ENCODE results near the gene PDPK1.
"Not testable (repeated sequence)": the region's sequence is repeated elsewhere in the genome, so short reads cannot be mapped to it uniquely, and the experiment has no call there.

PDPK1 gene

DNA sequence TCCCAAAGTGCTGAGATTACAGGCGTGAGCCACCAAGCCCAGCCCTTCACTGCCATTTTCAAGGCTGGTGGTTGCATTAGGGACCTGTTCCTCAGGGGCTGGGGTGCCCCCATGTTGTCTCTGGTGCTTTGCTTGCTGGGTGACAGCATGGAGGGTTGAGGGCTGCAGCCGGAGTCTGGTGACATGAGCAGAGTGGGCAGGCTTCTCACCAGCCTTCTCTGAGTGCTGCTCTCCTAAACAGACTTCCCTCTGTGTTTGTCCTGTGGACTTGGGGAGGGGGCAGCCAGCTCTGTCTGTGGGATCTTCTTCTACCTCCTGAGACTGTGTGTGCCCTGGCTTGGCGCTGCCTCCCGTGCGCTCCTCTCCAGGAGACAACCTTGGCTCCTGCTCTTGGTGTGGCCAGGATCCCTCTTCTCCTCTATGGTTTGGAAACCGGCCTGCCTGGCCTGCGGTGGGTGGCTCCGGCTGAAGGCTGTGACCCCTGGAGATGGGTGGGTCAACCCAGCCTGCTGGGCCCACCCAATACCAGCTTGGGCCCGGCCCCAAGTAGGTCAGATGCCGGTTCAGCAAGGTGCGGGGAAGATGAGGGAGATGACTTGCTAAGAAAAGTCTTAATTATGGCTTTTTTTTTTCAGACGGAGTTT is 72.1 kb downstream of the PDPK1 start:
- DNase-seq (ENCODE audit: low read depth in 2 of 2, low spot score in 1 of 2) = no peak

DNA sequence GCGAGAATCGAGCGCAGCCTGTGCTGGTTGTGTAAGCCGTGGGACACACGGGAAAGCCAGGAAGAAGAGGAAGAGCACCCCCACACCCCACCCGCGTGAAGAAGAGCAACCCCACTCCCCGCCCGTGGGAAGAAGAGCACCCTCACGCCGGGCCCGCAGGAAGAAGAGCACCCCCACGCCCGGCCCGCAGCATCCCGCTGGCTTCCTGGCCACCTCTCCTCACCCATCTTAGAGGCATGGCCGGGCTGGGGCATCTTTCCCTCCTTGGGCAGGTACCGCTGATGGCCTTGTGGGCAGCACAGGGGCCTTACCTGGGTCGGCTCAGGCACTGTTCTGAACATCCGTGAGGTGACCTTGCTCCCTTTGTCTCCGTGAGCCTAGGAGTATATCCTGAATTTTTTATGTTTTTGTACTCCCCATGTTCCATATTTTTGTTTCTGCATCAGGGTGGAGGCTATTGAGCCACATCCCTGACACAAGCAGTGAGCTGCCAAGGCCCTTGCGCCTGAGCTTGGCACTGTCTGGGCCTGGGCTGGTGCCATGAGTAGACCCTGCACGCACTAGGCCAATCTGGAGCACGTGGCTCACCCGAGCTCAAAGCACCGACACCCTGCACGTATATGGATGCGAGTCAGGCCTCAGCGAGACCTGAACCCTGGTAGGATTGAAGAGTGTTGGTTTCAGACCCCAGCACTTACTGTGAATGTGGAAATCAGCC is 73.1 kb downstream of the PDPK1 start:
- DNase-seq (ENCODE audit: low read depth in 2 of 2, low spot score in 1 of 2) = no peak

DNA sequence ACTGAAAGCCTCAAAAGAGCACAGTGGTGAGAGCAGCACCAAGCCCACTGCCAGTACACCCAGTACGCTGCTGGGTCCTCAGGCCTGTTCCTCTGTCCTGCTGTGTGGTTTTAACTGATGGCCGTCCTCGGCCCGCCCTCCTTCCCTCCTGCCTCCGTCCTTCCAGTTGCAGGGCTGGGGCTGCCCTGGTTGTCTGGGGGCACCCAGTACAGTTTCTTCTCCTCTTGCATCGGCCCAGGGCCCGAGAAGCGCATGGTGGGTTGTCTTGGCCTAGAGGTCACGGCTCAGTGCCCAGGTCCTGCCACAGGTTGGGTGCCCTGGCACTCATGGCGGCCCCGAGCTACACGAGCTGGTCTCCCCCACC is 73.7 kb downstream of the PDPK1 start:
- no peak for DNase-seq (ENCODE audit: low read depth in 2 of 2, low spot score in 1 of 2)

DNA sequence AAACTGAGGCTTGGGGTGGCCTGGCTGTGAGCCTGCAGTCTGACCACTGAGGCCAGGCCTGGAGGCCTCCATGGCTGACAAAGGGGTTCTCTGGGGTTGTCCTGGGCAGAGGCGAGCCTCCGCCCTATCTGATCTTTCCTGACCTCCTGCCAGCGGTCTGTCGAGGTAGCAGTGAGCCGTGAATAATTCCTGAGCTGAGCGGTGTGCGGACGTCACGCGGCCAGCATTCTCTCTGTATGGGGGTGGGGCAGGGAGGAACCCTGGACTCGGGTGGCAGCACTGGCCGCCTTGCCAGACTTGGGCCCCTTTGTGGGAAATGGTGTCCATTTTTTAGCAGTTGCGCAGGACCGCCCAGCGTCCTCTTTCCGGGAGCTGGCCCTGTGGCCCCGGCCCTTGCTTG is 74.1 kb downstream of the PDPK1 start:
- DNase-seq (ENCODE audit: low read depth in 2 of 2, low spot score in 1 of 2) = not testable (repeated sequence)

DNA sequence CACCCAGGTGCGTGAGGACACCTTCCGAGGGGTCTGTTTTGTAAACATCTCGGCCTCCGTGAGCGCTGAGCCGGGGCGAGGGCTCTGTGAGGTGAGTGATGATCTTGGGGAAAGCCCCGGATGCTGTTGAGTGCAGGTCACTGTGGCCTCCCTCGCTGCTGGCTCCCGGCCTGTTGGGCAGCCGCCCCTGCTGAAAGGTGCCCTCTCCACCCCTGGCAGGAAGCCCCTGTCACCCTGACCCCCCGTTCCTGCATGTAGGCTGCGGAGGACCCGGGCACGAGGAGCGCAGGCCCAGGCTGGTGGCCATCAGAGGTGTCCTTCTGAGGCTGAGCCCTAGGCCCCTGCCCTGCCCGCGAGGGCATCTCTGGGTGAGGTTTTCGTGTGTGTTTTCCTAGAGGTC is 75.4 kb downstream of the PDPK1 start:
- not testable (repeated sequence) for DNase-seq (ENCODE audit: low read depth in 2 of 2, low spot score in 1 of 2)

DNA sequence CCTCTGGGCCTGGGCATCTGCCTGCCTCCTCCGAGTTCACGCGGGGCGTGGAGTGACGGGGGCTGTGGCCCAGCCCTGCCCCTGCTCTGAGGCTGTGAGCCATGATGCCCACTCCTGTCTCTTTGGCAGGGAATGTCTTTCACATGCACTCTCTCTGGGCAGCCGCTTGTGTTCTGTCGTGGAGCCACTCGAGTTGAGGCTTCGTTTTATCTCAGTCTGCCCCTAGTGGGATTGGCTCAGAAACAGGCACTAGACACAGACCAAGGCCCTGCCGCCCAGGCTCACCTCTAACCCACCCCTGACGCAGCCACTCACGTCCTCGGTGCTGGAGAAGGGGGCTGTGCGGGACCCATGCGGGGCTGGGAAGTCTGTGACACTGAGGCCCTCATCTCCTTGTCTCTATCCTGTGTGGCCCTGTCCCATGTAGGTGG is 77.0 kb downstream of the PDPK1 start:
- no peak for DNase-seq (ENCODE audit: low read depth in 2 of 2, low spot score in 1 of 2)

DNA sequence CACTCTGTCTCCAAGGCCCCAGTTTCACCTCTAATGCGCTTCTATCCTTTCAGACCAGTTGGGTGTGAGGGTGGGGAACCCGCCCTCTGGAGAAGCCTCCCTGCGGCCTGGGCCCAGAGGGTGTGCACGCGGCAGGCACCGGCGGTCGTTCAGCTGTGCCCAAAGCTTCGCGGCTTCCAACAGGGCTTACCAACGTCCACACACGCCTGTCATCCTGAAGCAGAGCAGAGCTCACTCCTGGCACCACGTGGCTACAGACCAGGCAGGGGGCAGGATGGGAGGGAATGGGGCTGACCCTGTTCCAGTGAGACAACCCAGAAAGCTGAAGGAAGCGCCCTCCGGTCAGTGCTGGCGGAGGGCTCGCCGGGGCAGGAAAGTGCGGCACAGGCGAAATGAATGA is 81.1 kb downstream of the PDPK1 start:
- not testable (repeated sequence) for DNase-seq (ENCODE audit: low read depth in 2 of 2, low spot score in 1 of 2)

DNA sequence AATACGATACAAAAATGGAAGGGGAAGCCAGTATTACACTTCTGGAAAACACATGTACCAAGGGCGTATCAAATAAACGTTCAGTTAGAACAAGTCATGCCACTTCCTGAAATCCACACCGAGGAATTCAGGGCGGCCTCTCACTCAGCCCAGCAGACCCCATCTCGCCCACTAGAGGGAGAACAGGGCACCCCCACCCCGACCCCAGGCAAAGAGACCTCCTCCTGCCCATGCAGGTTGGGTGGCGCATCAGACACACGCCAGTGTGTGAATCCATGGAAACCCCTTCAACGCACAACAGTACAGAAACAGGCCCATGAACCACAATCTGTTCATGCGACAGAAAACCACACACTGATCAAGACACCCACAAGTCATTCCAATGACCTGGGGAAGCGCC is 81.8 kb downstream of the PDPK1 start:
- DNase-seq (ENCODE audit: low read depth in 2 of 2, low spot score in 1 of 2) = not testable (repeated sequence)

DNA sequence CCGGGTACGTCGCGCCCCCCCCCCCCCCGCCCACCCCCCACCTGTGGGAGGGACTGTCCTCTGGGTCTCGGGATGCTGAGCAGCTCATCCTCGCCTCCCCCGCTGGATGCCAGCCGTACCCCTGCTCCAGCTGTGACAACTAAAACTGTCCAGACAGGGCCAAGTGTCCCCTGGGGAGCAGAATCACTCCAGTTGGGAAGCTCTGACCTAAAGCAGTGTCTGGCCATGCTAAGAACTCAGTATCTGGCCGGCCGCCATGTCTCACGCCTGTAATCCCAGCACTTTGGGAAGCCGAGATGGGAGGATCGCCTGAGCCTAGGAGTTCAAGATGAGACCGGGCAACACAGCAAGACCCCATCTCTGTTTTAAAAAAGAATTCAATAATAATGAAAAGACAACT is 83.0 kb downstream of the PDPK1 start:
- DNase-seq (ENCODE audit: low read depth in 2 of 2, low spot score in 1 of 2) = not testable (repeated sequence)

DNA sequence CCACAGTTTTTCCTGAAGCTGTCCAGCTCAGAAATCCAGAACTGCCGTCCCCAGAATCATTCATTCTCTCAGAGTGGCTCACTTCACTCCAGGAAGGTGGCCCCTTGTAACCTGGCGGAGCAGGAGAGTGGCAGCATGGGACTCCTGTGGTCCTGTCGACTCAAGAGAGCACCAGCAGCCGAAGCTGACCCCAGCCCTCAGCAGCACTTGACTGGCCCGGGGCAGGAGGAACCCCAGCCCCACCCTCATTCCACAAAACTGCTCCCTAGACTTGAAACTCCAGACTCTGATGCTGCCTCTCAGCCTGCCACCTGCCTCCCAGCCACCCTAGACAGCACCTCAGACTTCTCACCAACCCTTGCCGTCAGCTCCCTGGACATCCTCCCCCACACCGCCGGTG is 83.6 kb downstream of the PDPK1 start:
- not testable (repeated sequence) for DNase-seq (ENCODE audit: low read depth in 2 of 2, low spot score in 1 of 2)

DNA sequence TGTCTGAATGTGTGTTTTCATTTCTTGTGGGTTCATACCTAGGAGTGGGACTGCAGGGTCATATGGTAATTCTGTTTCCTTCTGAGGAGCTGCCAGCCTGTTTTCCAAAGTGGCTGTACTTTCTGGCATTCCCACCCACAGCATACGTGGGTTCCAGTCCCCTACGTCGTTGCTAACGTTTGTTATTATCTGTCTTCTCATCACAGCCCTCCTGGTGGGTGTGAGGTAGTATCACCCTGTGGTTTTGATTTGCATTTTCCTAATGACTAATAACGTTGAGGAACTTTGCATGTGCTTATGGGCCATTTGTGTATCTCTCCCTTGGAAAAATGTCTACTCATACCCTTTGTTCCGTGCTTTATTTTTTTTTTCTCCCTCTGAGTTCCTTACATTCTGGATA is 89.3 kb downstream of the PDPK1 start:
- not testable (repeated sequence) for DNase-seq (ENCODE audit: low read depth in 2 of 2, low spot score in 1 of 2)

DNA sequence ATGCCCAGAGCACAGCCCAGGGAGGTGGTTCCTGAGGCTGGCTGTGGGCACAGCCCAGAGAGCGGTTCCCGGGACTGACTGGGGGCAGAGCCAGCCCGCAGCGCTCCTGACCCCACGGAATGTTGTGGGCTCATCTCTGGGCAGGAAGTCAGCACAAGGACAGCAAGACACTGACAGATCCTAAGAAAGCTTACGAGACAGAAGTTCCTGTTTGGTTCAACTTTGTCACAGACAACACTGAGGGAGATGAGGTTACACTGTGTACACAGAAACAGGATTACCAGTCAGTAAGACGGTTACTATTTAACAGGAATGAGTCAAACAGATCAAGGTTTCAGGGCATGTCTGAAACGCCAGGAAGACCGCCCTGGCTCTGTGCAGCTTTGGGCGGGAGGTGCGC is 93.4 kb downstream of the PDPK1 start:
- DNase-seq (ENCODE audit: low read depth in 2 of 2, low spot score in 1 of 2) = not testable (repeated sequence)

DNA sequence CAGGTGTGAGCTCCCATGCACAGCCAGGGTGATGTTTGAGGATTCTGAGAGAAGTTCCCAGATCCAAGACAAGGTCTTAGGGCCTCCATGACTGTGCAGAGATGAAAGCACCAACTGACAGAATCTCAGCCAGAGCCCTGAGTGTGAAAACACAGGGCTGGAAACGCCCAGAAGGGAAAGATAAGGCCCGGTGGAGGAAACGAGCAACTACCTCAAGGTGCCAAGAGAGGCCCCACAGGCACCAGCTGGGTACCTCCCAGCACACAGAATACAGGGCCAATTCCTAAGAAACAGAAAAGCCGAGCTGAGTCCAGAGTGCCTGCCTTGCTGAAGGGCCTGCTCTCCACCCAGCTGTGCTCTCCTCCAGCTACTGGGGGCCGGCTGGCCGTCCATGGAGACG is 94.5 kb downstream of the PDPK1 start:
- DNase-seq (ENCODE audit: low read depth in 2 of 2, low spot score in 1 of 2) = not testable (repeated sequence)

DNA sequence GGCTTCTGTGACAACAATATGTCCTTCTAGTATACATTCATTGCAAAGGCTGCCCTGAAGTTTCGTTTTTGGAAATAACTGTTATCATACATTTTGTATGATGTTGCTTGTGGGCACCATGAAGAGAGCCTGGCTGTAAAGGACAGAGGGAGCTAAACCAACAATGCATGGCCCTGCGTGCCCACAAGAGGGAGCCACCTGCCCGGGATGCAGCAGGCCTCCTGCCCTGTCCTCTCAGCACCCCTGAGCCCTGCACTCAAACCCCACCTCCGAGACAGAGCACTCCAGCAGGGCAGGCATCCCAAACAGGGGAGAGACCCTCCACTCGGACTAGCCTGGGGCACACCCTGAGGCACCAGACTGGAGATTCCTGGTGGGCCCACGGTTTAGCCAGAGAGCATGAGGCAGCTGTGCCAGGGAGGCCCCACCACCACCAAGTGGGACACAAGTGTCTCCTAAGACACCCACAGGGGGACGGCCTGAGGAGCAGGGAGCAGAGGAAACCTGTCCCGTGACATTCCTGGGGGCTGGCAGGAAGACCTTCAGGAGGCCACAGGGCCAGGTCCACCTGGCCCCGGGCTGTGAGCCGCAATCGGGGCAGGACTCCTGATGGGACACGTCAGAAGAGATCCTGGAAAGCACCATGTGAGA is 101.4 kb downstream of the PDPK1 start:
- not testable (repeated sequence) for DNase-seq (ENCODE audit: low read depth in 2 of 2, low spot score in 1 of 2)

DNA sequence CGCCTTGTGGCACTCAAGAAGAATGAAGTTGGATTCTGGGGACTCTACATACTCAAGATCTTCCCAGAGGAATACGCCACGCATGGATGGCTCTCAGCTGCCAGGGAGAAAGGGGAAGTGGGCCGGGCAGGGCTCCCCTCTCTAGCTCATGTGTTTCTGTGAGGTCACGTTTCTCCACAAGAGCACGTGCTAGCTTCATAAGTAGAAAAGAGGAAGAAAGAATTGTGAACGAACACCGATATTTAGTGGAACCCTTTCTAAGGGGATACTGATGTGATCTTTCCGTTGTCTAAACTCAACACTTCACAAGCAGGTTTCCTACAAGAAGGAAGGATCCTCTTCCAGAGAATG is 101.9 kb downstream of the PDPK1 start:
- not testable (repeated sequence) for DNase-seq (ENCODE audit: low read depth in 2 of 2, low spot score in 1 of 2)

DNA sequence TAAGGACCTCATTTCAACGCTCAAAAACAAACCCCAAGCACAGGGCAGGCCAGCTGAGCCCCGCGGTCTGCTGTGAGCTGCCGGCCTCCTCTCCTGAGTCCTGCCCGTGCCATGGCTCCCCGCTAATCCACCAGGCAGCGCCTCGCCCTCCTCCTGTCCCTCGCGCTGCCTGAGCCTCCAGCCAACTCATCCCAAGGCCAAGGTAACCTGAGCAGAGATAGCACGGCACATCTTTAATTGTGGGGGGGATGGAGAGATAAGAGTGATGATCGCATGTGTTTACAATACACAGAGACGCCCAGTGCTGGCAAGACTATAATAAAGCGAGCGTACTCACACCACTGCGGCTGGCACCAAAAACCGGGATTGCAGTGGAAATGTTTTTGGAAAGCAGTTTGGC is 104.7 kb downstream of the PDPK1 start:
- not testable (repeated sequence) for DNase-seq (ENCODE audit: low read depth in 2 of 2, low spot score in 1 of 2)

DNA sequence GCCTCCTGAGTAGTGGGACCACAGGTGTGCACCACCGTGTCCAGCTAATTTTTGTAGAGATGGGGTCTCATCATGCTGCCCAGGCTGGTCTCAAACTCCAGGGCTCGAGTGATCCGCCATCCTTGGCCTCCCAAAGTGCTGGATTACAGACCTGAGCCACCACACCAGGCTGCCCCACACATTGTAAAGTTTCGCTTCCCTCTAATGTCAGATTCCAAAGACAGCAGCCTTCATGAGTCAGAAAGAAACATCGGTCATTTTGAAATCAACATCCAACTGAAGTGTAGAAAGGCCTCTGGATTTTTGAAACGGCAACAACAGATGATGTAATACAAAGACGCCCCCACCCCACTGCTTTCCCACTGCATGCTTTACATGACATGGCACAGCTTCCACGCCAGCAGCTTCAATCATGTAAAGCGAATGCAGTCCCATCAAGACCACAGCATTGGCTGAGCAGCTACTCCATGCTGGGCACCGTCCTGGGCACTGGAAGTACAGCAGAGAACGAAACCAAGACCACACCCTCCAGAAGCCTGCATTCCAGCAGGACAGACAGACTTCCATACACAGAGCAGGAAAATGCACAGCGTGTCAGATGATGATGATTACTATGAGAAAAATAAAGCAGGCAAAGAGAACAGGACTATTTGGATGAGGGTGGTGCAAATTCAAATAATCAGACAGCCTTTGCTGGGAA is 107.1 kb downstream of the PDPK1 start:
- not testable (repeated sequence) for DNase-seq (ENCODE audit: low read depth in 2 of 2, low spot score in 1 of 2)

DNA sequence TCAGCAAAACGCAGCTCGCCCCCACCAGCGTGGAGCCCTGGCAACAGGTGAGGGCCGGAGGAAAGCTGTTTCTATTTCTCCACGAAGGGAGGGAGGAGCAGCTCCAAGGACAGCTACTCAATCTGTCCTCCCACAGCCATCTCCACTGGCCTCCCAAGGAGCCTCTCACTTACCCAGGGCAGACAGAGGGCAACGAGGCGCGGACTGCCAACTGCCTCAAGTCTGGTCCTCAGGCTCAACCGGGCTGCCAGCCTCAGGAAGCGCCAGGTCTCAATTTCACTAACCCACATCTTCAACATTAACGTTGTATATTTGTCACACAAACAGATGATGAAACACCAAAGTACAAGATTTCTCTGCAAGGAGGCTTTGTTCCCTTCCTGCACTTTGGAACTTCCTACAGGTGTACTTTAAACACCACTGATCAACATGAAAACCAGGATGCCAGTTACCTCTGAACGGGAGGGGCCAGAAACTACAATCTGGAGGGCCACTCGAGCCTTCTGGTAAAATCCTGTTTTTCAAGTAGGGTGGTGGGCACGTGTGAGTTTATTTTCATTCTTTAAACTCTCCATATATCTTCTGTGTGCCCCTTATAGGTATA is 113.5 kb downstream of the PDPK1 start:
- DNase-seq (ENCODE audit: low read depth in 2 of 2, low spot score in 1 of 2) = not testable (repeated sequence)

Data from stimulated activated CD8-positive, alpha-beta memory T cell treated with anti-CD3 and anti-CD28 coated beads, Interleukin-4, amount 100 ng/mL, for 4 hours (primary cell).